ENCODE results near the gene TLE6. TPM values are rescaled to one million over a fixed set of nuclear protein-coding genes. Genes with fewer than 3 reads are reported as not detected.

Gene TLE6
- total RNA-seq, 1 donor from 2014 or later: 0.59 TPM

GRCh38 chr19:2973229-2973628 lies 4.1 kb upstream of the TLE6 start:
- Mint-ChIP-seq H3K4me1 (ENCODE audit: unreplicated experiment) (peaks cover 17% of the 10 kb centered on the region), H3K9me3 (ENCODE audit: unreplicated experiment) (no peaks in the 10 kb centered on the region), H3K36me3 (ENCODE audit: low read depth, unreplicated experiment) (no peaks in the 10 kb centered on the region), H3K4me3 (ENCODE audit: unreplicated experiment) (no peak overlapping the region), H3K27ac (ENCODE audit: unreplicated experiment) (no peak overlapping the region), H3K27me3 (ENCODE audit: unreplicated experiment) (peaks cover 2% of the 10 kb centered on the region)
- no peak for TF ChIP-seq CTCF (IDR thresholded peaks at IDR 0.05; ENCODE audit: unreplicated experiment)
- DNase-seq (ENCODE audit: low spot score): no peak

GRCh38 chr19:2974342-2975041 lies 2.9 kb upstream of the TLE6 start:
- Mint-ChIP-seq H3K36me3 (ENCODE audit: low read depth, unreplicated experiment) (no peaks in the 10 kb centered on the region), H3K27ac (ENCODE audit: unreplicated experiment) (peak overlapping the region; percentile 31), H3K27me3 (ENCODE audit: unreplicated experiment) (peaks cover 5% of the 10 kb centered on the region), H3K4me3 (ENCODE audit: unreplicated experiment) (no peak overlapping the region), H3K9me3 (ENCODE audit: unreplicated experiment) (no peaks in the 10 kb centered on the region), H3K4me1 (ENCODE audit: unreplicated experiment) (peaks cover 17% of the 10 kb centered on the region)
- DNase-seq (ENCODE audit: low spot score): no peak
- no peak for TF ChIP-seq CTCF (IDR thresholded peaks at IDR 0.05; ENCODE audit: unreplicated experiment)

GRCh38 chr19:2976609-2977000 lies 759 bp upstream of the TLE6 start:
- no peaks in the 10 kb centered on the region for H3K36me3 Mint-ChIP-seq (ENCODE audit: low read depth, unreplicated experiment)
- TF ChIP-seq CTCF (IDR thresholded peaks at IDR 0.05; ENCODE audit: unreplicated experiment): no peak
- no peaks in the 10 kb centered on the region for H3K9me3 Mint-ChIP-seq (ENCODE audit: unreplicated experiment)
- peak overlapping the region; percentile 73 for H3K4me3 Mint-ChIP-seq (ENCODE audit: unreplicated experiment)
- peaks cover 7% of the 10 kb centered on the region for H3K27me3 Mint-ChIP-seq (ENCODE audit: unreplicated experiment)
- H3K4me1 Mint-ChIP-seq (ENCODE audit: unreplicated experiment): peaks cover 14% of the 10 kb centered on the region
- H3K27ac Mint-ChIP-seq (ENCODE audit: unreplicated experiment): no peak overlapping the region
- DNase-seq (ENCODE audit: low spot score): no peak

GRCh38 chr19:2977746-2978138 lies 378 bp downstream of the TLE6 start:
- no peaks in the 10 kb centered on the region for H3K9me3 Mint-ChIP-seq (ENCODE audit: unreplicated experiment)
- no peaks in the 10 kb centered on the region for H3K36me3 Mint-ChIP-seq (ENCODE audit: low read depth, unreplicated experiment)
- H3K4me1 Mint-ChIP-seq (ENCODE audit: unreplicated experiment): peaks cover 12% of the 10 kb centered on the region
- H3K27me3 Mint-ChIP-seq (ENCODE audit: unreplicated experiment): peaks cover 7% of the 10 kb centered on the region
- TF ChIP-seq CTCF (IDR thresholded peaks at IDR 0.05; ENCODE audit: unreplicated experiment): no peak
- H3K27ac Mint-ChIP-seq (ENCODE audit: unreplicated experiment): no peak overlapping the region
- DNase-seq (ENCODE audit: low spot score): no peak
- H3K4me3 Mint-ChIP-seq (ENCODE audit: unreplicated experiment): no peak overlapping the region

- Mint-ChIP-seq H3K9me3 (ENCODE audit: unreplicated experiment) (no peaks in the 10 kb centered on the region), H3K4me3 (ENCODE audit: unreplicated experiment) (no peak overlapping the region), H3K36me3 (ENCODE audit: low read depth, unreplicated experiment) (no peaks in the 10 kb centered on the region), H3K27ac (ENCODE audit: unreplicated experiment) (no peak overlapping the region), H3K4me1 (ENCODE audit: unreplicated experiment) (peaks cover 12% of the 10 kb centered on the region), H3K27me3 (ENCODE audit: unreplicated experiment) (peaks cover 9% of the 10 kb centered on the region)
- TF ChIP-seq CTCF (IDR thresholded peaks at IDR 0.05; ENCODE audit: unreplicated experiment): no peak
- DNase-seq (ENCODE audit: low spot score): no peak
Observed at GRCh38 chr19:2978166-2978767, 903 bp downstream of the TLE6 start.

Measured in endothelial cell (in vitro differentiated cells).